ENCODE measurements around the gene PDE1C.

PDE1C gene

GRCh38 chr7:31938650-31939049 is 131.6 kb downstream of the PDE1C start:
- no peak for DNase-seq (ENCODE audit: low read depth)

GRCh38 chr7:31937982-31938381 is 132.2 kb downstream of the PDE1C start:
- DNase-seq (ENCODE audit: low read depth) = no peak

GRCh38 chr7:31935124-31936054 is 134.8 kb downstream of the PDE1C start:
- no peak for DNase-seq (ENCODE audit: low read depth)

GRCh38 chr7:31934551-31934950 is 135.7 kb downstream of the PDE1C start:
- no peak for DNase-seq (ENCODE audit: low read depth)

- DNase-seq (ENCODE audit: low read depth) = no peak
Measured at GRCh38 chr7:31933481-31933880, 136.7 kb downstream of the PDE1C start.

GRCh38 chr7:31926991-31927584 is 143.1 kb downstream of the PDE1C start:
- DNase-seq (ENCODE audit: low read depth) = no peak

GRCh38 chr7:31925753-31926454 is 144.3 kb downstream of the PDE1C start:
- DNase-seq (ENCODE audit: low read depth) = no peak

- DNase-seq (ENCODE audit: low read depth) = no peak
Measured at GRCh38 chr7:31924251-31924650, 146.0 kb downstream of the PDE1C start.

- DNase-seq (ENCODE audit: low read depth) = no peak
Measured at GRCh38 chr7:31922848-31923247, 147.4 kb downstream of the PDE1C start.

- no peak for DNase-seq (ENCODE audit: low read depth)
Measured at GRCh38 chr7:31921047-31921446, 149.2 kb downstream of the PDE1C start.

GRCh38 chr7:31919678-31920369 is 150.4 kb downstream of the PDE1C start:
- no peak for DNase-seq (ENCODE audit: low read depth)

- no peak for DNase-seq (ENCODE audit: low read depth)
Measured at GRCh38 chr7:31918706-31919393, 151.4 kb downstream of the PDE1C start.

GRCh38 chr7:31917256-31917655 is 153.0 kb downstream of the PDE1C start:
- DNase-seq (ENCODE audit: low read depth) = no peak

GRCh38 chr7:31910191-31910590 is 160.0 kb downstream of the PDE1C start:
- DNase-seq (ENCODE audit: low read depth) = no peak

GRCh38 chr7:31906479-31907171 is 163.6 kb downstream of the PDE1C start:
- no peak for DNase-seq (ENCODE audit: low read depth)

- DNase-seq (ENCODE audit: low read depth) = no peak
Measured at GRCh38 chr7:31903962-31904361, 166.2 kb downstream of the PDE1C start.

- no peak for DNase-seq (ENCODE audit: low read depth)
Measured at GRCh38 chr7:31899356-31899927, 170.8 kb downstream of the PDE1C start.

GRCh38 chr7:31896925-31897324 is 173.3 kb downstream of the PDE1C start:
- no peak for DNase-seq (ENCODE audit: low read depth)

GRCh38 chr7:31894308-31894707 is 175.9 kb downstream of the PDE1C start:
- DNase-seq (ENCODE audit: low read depth) = no peak

GRCh38 chr7:31893365-31893764 is 176.8 kb downstream of the PDE1C start:
- DNase-seq (ENCODE audit: low read depth) = no peak
